ENCODE data around the gene ATP13A2.

- peak; percentile 76 for TF ChIP-seq CTCF (IDR thresholded peaks at IDR 0.05)
- no peak for TF ChIP-seq EZH2 (IDR thresholded peaks at IDR 0.05)
These were observed 51.0 kb downstream of the ATP13A2 start for GRCh38 chr1:16960560-16961296.

All from neural progenitor cell (in vitro differentiated cells).